HUES64 (cell line): Measurements from ENCODE around the gene PLCE1.

Experiments
- H3K27ac ChIP-seq: 2 replicates; pipeline ENCODE4 v1.7.0; 2013; ENCODE audit warnings: low read depth, low read length, inconsistent platforms
- H3K27me3 ChIP-seq: 2 replicates; pipeline ENCODE4 v1.6.1; 2013; ENCODE audit warnings: mild to moderate bottlenecking, low read length; ENCODE audit not compliant: insufficient read depth
- H3K36me3 ChIP-seq: 2 replicates; pipeline ENCODE4 v1.6.1; 2013; ENCODE audit warnings: mild to moderate bottlenecking, low read length; ENCODE audit not compliant: insufficient read depth
- H3K4me1 ChIP-seq: 2 replicates; pipeline ENCODE4 v1.6.1; 2013; ENCODE audit warnings: mild to moderate bottlenecking, low read length, moderate library complexity; ENCODE audit not compliant: insufficient read depth
- H3K4me3 ChIP-seq: 2 replicates; pipeline ENCODE4 v1.5.1; 2013; ENCODE audit warnings: mild to moderate bottlenecking, low read length, moderate library complexity
- H3K9ac ChIP-seq: 2 replicates; pipeline ENCODE4 v1.6.1; 2013; ENCODE audit warnings: mild to moderate bottlenecking, low read depth, low read length
- H3K9me3 ChIP-seq: 2 replicates; pipeline ENCODE4 v1.6.1; 2013; ENCODE audit warnings: low read depth, low read length; ENCODE audit not compliant: insufficient read depth
- WGBS: fragments of 150-250, 120-280 bp; methylation state at CpG from one replicate; pipeline ENCODE4 v1.1.7; 2013; ENCODE audit warnings: missing lambda C conversion rate; 5-methylcytosine and 5-hydroxymethylcytosine counted together

The PLCE1 gene

DNA sequence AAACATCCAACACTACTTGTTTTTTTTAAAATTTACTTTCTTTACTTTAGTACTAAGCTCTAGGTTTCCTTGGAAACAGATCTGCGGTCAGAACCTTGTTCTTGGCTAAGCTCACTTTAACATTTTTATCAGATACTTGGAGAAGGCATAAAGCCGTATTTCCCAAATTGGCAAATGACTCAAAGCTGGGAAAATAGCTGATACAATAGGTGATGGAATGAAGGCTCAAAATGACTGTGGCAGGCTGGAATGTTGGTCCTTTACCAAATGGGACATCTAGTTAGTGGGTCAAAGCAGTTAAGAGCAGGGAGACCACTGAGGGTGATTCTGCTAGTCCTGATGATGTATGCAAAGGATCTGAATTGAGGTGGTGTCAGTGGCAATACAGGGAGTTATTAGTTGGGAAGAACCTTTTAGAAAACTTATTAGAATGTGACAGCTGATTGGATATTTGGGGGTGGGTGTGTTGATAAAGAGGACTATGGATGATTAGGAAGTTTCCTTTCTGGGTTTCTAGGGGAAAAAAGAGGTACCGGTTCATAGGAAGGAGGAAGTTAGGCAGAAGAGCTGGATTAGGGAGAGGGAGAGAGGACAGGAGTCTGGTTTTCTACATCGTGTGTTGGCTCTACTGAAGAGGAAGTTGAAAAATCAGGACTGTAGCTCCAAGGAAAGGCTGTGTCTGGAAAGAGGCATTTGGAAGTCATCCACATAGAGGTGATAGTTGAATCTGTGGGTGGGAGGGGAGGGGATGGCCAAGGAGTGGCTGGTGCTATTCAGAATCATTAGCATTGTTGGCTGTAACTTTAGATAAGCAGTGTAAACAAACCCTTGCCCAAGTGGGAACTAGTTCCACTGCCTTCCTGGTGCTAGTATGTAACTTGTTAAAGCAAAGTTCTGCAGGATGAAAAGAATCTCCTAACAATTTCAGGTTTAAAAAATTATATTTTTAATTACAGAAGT lies 13.1 kb downstream of the PLCE1 start:
- Histone ChIP-seq H3K9ac (no peak overlapping the region), H3K9me3 (0 out of 2 replicates have a peak, but pooled peaks cover 4% of the 10 kb centered on the region), H3K36me3 (no peaks in the 10 kb centered on the region), H3K27me3 (no peaks in the 10 kb centered on the region), H3K4me3 (no peak overlapping the region), H3K27ac (no peak overlapping the region), H3K4me1 (peaks cover 10% of the 10 kb centered on the region)
- WGBS, result 71% methylated on average over 4 of the region's 4 CpGs

DNA sequence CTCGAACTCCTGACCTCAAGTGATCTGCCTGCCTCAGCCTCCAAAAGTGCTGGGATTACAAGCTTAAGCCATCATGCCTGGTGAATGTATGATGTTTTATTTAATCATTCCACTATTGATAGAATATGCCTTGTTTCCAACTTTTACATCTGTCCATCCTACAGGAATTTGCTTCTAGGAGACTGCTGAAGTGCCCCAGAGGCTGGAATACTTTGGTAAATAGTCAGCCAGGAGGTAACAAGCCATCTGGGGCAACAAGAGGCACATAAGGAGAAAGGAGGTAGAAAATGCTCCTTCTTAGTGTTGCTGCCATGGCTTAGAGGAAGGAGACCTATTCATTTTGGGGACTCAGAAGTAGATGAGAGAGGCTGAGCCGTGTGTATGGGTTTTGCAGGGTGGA lies 14.8 kb downstream of the PLCE1 start:
- no peak overlapping the region for H3K27ac ChIP-seq
- 0 out of 2 replicates have a peak, but pooled peaks cover 4% of the 10 kb centered on the region for H3K9me3 ChIP-seq
- no peaks in the 10 kb centered on the region for H3K36me3 ChIP-seq
- no peak overlapping the region for H3K4me3 ChIP-seq
- peaks cover 10% of the 10 kb centered on the region for H3K4me1 ChIP-seq
- H3K27me3 ChIP-seq, result no peaks in the 10 kb centered on the region
- 83% methylated on average over 2 of the region's 2 CpGs for WGBS
- no peak overlapping the region for H3K9ac ChIP-seq

DNA sequence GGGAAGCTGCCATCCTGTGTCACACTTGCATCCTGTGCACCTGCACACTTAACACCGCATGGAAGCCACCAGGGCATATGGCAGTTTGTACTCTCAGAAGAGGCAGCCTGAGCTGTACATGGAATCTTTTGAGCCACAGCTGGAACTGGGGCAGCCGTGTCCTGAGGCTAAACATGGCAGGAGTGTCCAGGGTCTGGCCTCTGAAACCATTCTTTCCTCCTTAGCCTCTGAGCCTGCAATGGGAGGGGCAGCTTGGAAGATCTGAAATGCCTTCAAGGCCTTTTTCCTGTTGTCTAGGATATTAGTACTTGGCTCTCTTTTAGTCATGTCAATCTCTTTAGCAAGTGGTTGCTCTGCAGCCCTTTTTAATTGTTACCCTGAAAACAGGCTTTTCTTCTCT lies 16.4 kb downstream of the PLCE1 start:
- H3K27me3 ChIP-seq, result no peaks in the 10 kb centered on the region
- no peak overlapping the region for H3K4me3 ChIP-seq
- H3K9ac ChIP-seq, result no peak overlapping the region
- no peaks in the 10 kb centered on the region for H3K36me3 ChIP-seq
- 91% methylated on average over 2 of the region's 2 CpGs for WGBS
- H3K9me3 ChIP-seq, result 0 out of 2 replicates have a peak, but pooled peaks cover 4% of the 10 kb centered on the region
- peaks cover 10% of the 10 kb centered on the region for H3K4me1 ChIP-seq
- no peak overlapping the region for H3K27ac ChIP-seq

DNA sequence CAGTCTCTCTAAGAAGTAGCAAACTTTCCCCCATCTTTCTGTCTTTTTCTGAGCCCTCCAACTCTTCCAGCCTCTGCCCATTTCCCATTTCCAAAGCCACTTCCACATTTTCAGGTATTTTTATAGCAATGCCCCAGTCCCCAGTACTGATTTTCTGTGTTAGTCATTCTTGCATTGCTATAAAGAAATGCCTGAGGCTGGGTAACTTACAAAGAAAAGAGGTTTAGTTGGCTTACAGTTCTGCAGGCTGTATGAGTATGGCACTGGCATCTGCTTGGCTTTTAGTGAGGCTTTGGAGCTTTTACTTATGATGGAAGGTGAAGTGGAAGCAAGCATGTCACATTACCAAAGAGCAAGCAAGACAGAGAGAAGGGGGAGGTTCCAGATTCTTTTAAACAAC lies 17.2 kb downstream of the PLCE1 start:
- Histone ChIP-seq H3K27me3 (no peaks in the 10 kb centered on the region), H3K27ac (no peak overlapping the region), H3K9ac (no peak overlapping the region), H3K9me3 (0 out of 2 replicates have a peak, but pooled peaks cover 4% of the 10 kb centered on the region), H3K4me1 (peaks cover 10% of the 10 kb centered on the region), H3K36me3 (no peaks in the 10 kb centered on the region), H3K4me3 (no peak overlapping the region)

DNA sequence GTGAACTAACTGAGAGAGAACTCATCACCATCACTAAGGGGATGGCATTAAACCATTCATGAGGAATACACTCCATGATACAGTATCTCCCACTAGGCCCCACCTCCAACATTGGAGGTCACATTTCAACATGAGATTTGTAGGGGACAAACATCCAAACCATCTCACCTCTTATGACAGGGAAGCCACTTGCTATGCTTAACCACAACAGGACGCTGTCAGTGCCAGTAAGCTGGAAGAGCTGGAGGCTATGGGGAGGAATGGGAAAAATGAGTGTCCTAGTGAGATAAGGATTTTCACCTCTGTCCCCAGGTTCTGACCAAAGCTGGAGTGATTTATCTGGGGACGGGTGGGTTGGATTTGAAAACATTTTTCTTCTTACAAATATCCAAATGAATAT lies 17.6 kb downstream of the PLCE1 start:
- no peak overlapping the region for H3K4me3 ChIP-seq
- H3K27me3 ChIP-seq, result no peaks in the 10 kb centered on the region
- 0 out of 2 replicates have a peak, but pooled peaks cover 4% of the 10 kb centered on the region for H3K9me3 ChIP-seq
- H3K36me3 ChIP-seq, result no peaks in the 10 kb centered on the region
- H3K27ac ChIP-seq, result no peak overlapping the region
- H3K9ac ChIP-seq, result no peak overlapping the region
- 82% methylated on average over 1 of the region's 2 CpGs for WGBS
- peaks cover 10% of the 10 kb centered on the region for H3K4me1 ChIP-seq

DNA sequence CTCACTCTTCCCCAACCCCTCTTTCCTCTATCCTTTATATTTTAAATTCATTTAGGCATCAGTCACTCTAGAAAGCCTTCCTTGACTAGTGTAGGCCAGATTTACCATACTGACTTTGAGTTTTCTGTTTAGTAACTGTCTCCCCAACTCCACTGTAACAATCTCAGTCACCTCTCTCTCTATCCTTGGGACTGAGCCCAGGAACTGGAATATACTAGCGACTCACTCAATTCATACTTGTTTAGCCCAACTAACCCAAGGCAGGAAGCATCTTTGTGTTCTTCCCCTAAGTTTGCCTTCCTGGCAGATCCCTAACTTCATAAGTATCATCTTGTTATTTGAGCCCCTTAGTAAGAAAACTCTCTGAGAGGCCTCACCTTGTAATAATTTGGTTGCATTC lies 19.1 kb downstream of the PLCE1 start:
- Histone ChIP-seq H3K4me3 (no peak overlapping the region), H3K9me3 (0 out of 2 replicates have a peak, but pooled peaks cover 4% of the 10 kb centered on the region), H3K27me3 (no peaks in the 10 kb centered on the region), H3K4me1 (peaks cover 9% of the 10 kb centered on the region; the same call in 1 of the 2 replicates), H3K36me3 (no peaks in the 10 kb centered on the region), H3K9ac (no peak overlapping the region), H3K27ac (no peak overlapping the region)
- WGBS, result 94% methylated on average over 1 of the region's 1 CpG

DNA sequence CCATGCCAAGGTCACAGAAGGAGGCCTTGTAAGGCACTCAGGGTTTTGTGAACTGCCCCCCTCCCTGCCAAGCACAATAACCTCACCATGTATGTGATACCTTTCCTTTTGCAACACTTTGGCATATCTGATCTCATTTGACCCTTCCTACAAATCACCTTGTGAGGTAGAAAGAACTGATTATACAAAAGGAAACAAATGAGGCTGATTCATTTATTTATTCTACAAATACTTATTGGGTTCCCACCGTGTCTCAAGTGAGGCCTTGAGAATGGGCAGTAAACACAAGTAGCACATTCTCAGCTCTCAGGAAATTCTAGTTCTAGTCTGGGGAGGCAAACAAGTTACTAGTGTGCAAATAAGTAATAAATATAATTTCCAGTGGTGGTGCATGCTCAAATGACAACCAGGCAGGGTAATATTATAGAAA lies 19.6 kb downstream of the PLCE1 start:
- Histone ChIP-seq H3K27me3 (no peaks in the 10 kb centered on the region), H3K4me3 (no peak overlapping the region), H3K4me1 (peaks cover 9% of the 10 kb centered on the region; the same call in 1 of the 2 replicates), H3K9ac (no peak overlapping the region), H3K36me3 (no peaks in the 10 kb centered on the region), H3K27ac (no peak overlapping the region), H3K9me3 (0 out of 2 replicates have a peak, but pooled peaks cover 4% of the 10 kb centered on the region)
- 92% methylated on average over 1 of the region's 1 CpG for WGBS

DNA sequence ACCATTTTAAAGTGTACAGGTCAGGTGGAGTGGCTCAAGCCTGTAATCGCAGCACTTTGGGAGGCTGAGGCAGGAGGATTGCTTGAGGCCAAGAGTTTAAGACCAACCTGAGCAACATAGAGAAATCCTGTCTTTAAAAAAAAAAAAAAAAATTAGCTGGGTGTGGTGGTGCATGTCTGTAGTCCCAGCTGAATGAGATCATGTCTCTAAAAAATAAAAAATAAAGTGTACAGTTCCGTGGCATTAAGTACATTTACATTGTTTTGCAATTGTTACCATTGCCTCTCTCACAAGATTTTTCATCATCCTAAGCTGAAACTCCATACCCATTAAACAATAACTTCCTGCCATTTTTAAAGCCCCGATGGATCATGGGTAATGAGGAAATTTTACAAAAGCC lies 20.6 kb downstream of the PLCE1 start:
- no peak overlapping the region for H3K27ac ChIP-seq
- no peaks in the 10 kb centered on the region for H3K36me3 ChIP-seq
- H3K9me3 ChIP-seq, result 0 out of 2 replicates have a peak, but pooled peaks cover 4% of the 10 kb centered on the region
- no peaks in the 10 kb centered on the region for H3K27me3 ChIP-seq
- no peak overlapping the region for H3K4me3 ChIP-seq
- peaks cover 9% of the 10 kb centered on the region; the same call in 1 of the 2 replicates for H3K4me1 ChIP-seq
- 92% methylated on average over 3 of the region's 3 CpGs for WGBS
- H3K9ac ChIP-seq, result no peak overlapping the region

DNA sequence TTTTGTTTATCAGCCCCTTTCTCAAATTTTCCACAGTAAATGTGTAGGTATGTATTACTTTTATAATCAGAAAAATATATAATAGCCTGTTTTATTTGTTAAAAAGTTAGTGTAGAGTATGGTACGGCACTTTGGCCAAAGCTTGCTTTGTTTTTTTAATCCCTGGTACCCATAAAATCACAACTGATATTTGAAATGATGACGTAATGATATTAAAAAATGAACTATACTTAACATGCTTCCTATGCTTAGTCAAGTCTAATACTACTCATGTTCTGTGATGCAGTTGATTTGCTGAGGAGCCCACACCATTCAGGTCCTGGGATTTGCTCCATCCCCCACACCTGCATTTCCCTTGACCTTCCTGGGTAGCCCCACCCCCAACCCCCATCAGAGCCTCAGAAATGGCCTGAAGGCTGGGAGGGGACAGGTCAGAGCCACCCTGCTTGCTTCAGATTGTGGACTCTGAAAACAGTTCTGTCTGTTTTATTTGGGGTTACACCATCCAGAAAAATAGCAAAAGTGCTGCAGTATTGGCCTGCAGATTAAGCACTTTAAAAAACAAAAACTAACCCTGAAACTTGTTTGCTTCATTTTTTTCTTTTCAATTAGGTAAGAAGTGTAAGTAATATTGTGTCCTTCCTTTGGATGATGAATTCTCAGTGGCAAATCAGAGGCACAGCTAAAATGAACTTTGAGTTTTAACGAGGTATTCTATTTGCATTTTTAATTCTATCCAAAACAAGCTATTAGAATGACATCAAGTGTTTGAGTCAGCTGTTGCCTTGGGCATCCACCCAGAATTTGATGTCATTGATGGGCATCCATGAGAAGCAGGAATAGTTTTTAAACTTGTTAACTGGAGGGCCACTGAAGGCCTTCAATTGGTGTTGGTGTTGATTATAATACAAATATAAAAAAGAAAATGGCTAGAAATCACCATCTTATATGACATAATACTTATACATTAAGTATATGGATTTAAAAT lies 23.3 kb downstream of the PLCE1 start:
- no peak overlapping the region for H3K4me3 ChIP-seq
- peaks cover 9% of the 10 kb centered on the region; the same call in 1 of the 2 replicates for H3K4me1 ChIP-seq
- H3K27ac ChIP-seq, result no peak overlapping the region
- no peaks in the 10 kb centered on the region for H3K27me3 ChIP-seq
- no peaks in the 10 kb centered on the region for H3K9me3 ChIP-seq
- H3K36me3 ChIP-seq, result no peaks in the 10 kb centered on the region
- no peak overlapping the region for H3K9ac ChIP-seq
- WGBS, result 20% methylated on average over 1 of the region's 3 CpGs

DNA sequence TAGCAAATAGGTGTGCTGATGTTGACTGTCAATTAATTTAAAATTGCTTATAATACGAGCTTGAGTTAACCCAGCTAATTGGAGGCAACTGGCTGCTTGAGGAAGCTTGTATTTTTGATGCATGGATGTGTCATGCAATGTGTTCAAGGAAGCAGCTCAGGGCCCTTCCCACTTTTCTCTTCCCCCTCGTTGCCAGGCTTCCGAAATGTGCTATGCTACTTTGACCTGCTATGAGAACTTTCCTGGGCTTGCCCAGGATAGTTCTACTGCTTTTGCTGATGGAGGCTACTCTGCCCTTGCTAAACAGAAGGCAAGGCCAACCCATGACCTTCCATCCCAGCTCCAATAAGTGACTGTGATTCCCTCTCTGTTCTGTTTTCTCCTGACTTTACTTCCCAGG lies 24.4 kb downstream of the PLCE1 start:
- no peaks in the 10 kb centered on the region for H3K36me3 ChIP-seq
- H3K4me1 ChIP-seq, result peaks cover 9% of the 10 kb centered on the region; the same call in 1 of the 2 replicates
- no peaks in the 10 kb centered on the region for H3K9me3 ChIP-seq
- H3K9ac ChIP-seq, result no peak overlapping the region
- no peak overlapping the region for H3K4me3 ChIP-seq
- whole genome bisulfite sequencing, result 86% methylated on average over 3 of the region's 3 CpGs
- no peak overlapping the region for H3K27ac ChIP-seq
- H3K27me3 ChIP-seq, result no peaks in the 10 kb centered on the region
